ENCODE measurements around the gene UGT1A5. TPM values are rescaled to one million over a fixed set of nuclear protein-coding genes. Genes with fewer than 3 reads are reported as not detected.
"Not testable (repeated sequence)": the region's sequence is repeated elsewhere in the genome, so short reads cannot be mapped to it uniquely, and the experiment has no call there.

Gene UGT1A5
- total RNA-seq, 2 donors from 2014 or later, result not detected

- Mint-ChIP-seq H3K4me1 (ENCODE audit: low read depth) (no peaks in the 10 kb centered on the region), H3K27me3 (ENCODE audit: low read depth) (peaks cover 12% of the 10 kb centered on the region), H3K27ac (no peak overlapping the region), H3K9me3 (no peaks in the 10 kb centered on the region), H3K4me3 (no peak overlapping the region), H3K36me3 (ENCODE audit: insufficient read depth in 2 of 2) (no peaks in the 10 kb centered on the region)
- no peak for ATAC-seq (replicated peaks in 1 of 2)
- no peak for DNase-seq
These were observed 31.0 kb downstream of the UGT1A5 start for GRCh38 chr2:233743464-233744259.

GRCh38 chr2:233745073-233745755, 32.5 kb downstream of the UGT1A5 start:
- H3K4me3 Mint-ChIP-seq, result no peak overlapping the region
- peaks cover 14% of the 10 kb centered on the region for H3K27me3 Mint-ChIP-seq (ENCODE audit: low read depth)

GRCh38 chr2:233745838-233746237, 33.1 kb downstream of the UGT1A5 start:
- ATAC-seq (replicated peaks in 1 of 2); H3K36me3 Mint-ChIP-seq (ENCODE audit: insufficient read depth in 2 of 2); H3K4me1 Mint-ChIP-seq (ENCODE audit: low read depth); DNase-seq; H3K4me3 Mint-ChIP-seq; H3K27ac Mint-ChIP-seq; H3K9me3 Mint-ChIP-seq: not testable (repeated sequence)
- peaks cover 14% of the 10 kb centered on the region for H3K27me3 Mint-ChIP-seq (ENCODE audit: low read depth)

More at GRCh38 chr2:233745073-233745755, 32.5 kb downstream of the UGT1A5 start:
- H3K4me1 Mint-ChIP-seq (ENCODE audit: low read depth), result no peaks in the 10 kb centered on the region
- no peak overlapping the region for H3K27ac Mint-ChIP-seq
- ATAC-seq (replicated peaks in 1 of 2), result no peak
- H3K36me3 Mint-ChIP-seq (ENCODE audit: insufficient read depth in 2 of 2), result peaks cover 0 to 2% of the 10 kb centered on the region in 2 donors
- no peak for DNase-seq
- peaks cover 0 to 4% of the 10 kb centered on the region in 2 donors for H3K9me3 Mint-ChIP-seq

GRCh38 chr2:233746475-233747282, 34.0 kb downstream of the UGT1A5 start:
- H3K4me1 Mint-ChIP-seq (ENCODE audit: low read depth), result no peaks in the 10 kb centered on the region
- H3K36me3 Mint-ChIP-seq (ENCODE audit: insufficient read depth in 2 of 2), result peaks cover 1 to 4% of the 10 kb centered on the region in 2 donors
- H3K27ac Mint-ChIP-seq, result no peak overlapping the region
- DNase-seq (no peak), ATAC-seq (replicated peaks in 1 of 2) (no peak)
- peaks cover 4 to 5% of the 10 kb centered on the region in 2 donors for H3K9me3 Mint-ChIP-seq
- peaks cover 14% of the 10 kb centered on the region for H3K27me3 Mint-ChIP-seq (ENCODE audit: low read depth)
- no peak overlapping the region for H3K4me3 Mint-ChIP-seq

GRCh38 chr2:233747283-233747544, 34.5 kb downstream of the UGT1A5 start:
- peaks cover 4 to 5% of the 10 kb centered on the region in 2 donors for H3K9me3 Mint-ChIP-seq
- H3K36me3 Mint-ChIP-seq (ENCODE audit: insufficient read depth in 2 of 2), result peaks cover 1 to 4% of the 10 kb centered on the region in 2 donors
- H3K27ac Mint-ChIP-seq, result no peak overlapping the region
- H3K27me3 Mint-ChIP-seq (ENCODE audit: low read depth), result peaks cover 14% of the 10 kb centered on the region
- H3K4me3 Mint-ChIP-seq, result no peak overlapping the region
- no peak for DNase-seq
- no peaks in the 10 kb centered on the region for H3K4me1 Mint-ChIP-seq (ENCODE audit: low read depth)
- no peak for ATAC-seq (replicated peaks in 1 of 2)

- DNase-seq; H3K36me3 Mint-ChIP-seq (ENCODE audit: insufficient read depth in 2 of 2); H3K4me3 Mint-ChIP-seq; ATAC-seq (replicated peaks in 1 of 2); H3K9me3 Mint-ChIP-seq; H3K4me1 Mint-ChIP-seq (ENCODE audit: low read depth); H3K27ac Mint-ChIP-seq: not testable (repeated sequence)
- H3K27me3 Mint-ChIP-seq (ENCODE audit: low read depth), result peaks cover 20% of the 10 kb centered on the region
These were observed 38.0 kb downstream of the UGT1A5 start for GRCh38 chr2:233750689-233751088.

- not testable (repeated sequence) for H3K9me3 Mint-ChIP-seq; H3K4me3 Mint-ChIP-seq; H3K36me3 Mint-ChIP-seq (ENCODE audit: insufficient read depth in 2 of 2); H3K4me1 Mint-ChIP-seq (ENCODE audit: low read depth); H3K27ac Mint-ChIP-seq; DNase-seq; ATAC-seq (replicated peaks in 1 of 2)
- H3K27me3 Mint-ChIP-seq (ENCODE audit: low read depth), result peaks cover 20% of the 10 kb centered on the region
These were observed 38.7 kb downstream of the UGT1A5 start for GRCh38 chr2:233751212-233752009.

GRCh38 chr2:233754872-233755611, 42.3 kb downstream of the UGT1A5 start:
- no peaks in the 10 kb centered on the region for H3K4me1 Mint-ChIP-seq (ENCODE audit: low read depth)
- no peak overlapping the region for H3K4me3 Mint-ChIP-seq
- ATAC-seq (replicated peaks in 1 of 2) (no peak), DNase-seq (no peak)
- peaks cover 6% of the 10 kb centered on the region for H3K27me3 Mint-ChIP-seq (ENCODE audit: low read depth)
- no peak overlapping the region for H3K27ac Mint-ChIP-seq
- H3K9me3 Mint-ChIP-seq, result peaks cover 0 to 5% of the 10 kb centered on the region in 2 donors
- H3K36me3 Mint-ChIP-seq (ENCODE audit: insufficient read depth in 2 of 2), result peaks cover 1 to 4% of the 10 kb centered on the region in 2 donors

GRCh38 chr2:233756429-233757081, 43.8 kb downstream of the UGT1A5 start:
- ATAC-seq (replicated peaks in 1 of 2), result no peak
- H3K27ac Mint-ChIP-seq, result no peak overlapping the region
- H3K27me3 Mint-ChIP-seq (ENCODE audit: low read depth), result peaks cover 6% of the 10 kb centered on the region
- H3K36me3 Mint-ChIP-seq (ENCODE audit: insufficient read depth in 2 of 2), result peaks cover under 1 to 1% of the 10 kb centered on the region in 2 donors
- peaks cover 0 to under 1% of the 10 kb centered on the region in 2 donors for H3K9me3 Mint-ChIP-seq
- no peak overlapping the region for H3K4me3 Mint-ChIP-seq
- no peaks in the 10 kb centered on the region for H3K4me1 Mint-ChIP-seq (ENCODE audit: low read depth)
- DNase-seq, result no peak

GRCh38 chr2:233758141-233758540, 45.4 kb downstream of the UGT1A5 start:
- no peaks in the 10 kb centered on the region for H3K36me3 Mint-ChIP-seq (ENCODE audit: insufficient read depth in 2 of 2)
- no peaks in the 10 kb centered on the region for H3K4me1 Mint-ChIP-seq (ENCODE audit: low read depth)
- peaks cover under 1% of the 10 kb centered on the region for H3K27me3 Mint-ChIP-seq (ENCODE audit: low read depth)
- ATAC-seq (replicated peaks in 1 of 2) (no peak), DNase-seq (no peak)
- no peaks in the 10 kb centered on the region for H3K9me3 Mint-ChIP-seq
- H3K27ac Mint-ChIP-seq, result no peak overlapping the region
- no peak overlapping the region for H3K4me3 Mint-ChIP-seq

- ATAC-seq (replicated peaks in 1 of 2) (no peak), DNase-seq (no peak)
- Mint-ChIP-seq H3K4me1 (ENCODE audit: low read depth) (no peaks in the 10 kb centered on the region), H3K36me3 (ENCODE audit: insufficient read depth in 2 of 2) (no peaks in the 10 kb centered on the region), H3K27me3 (ENCODE audit: low read depth) (peaks cover 8% of the 10 kb centered on the region), H3K4me3 (no peak overlapping the region), H3K9me3 (no peaks in the 10 kb centered on the region), H3K27ac (no peak overlapping the region)
These were observed 46.1 kb downstream of the UGT1A5 start for GRCh38 chr2:233758849-233759248.

- ATAC-seq (replicated peaks in 1 of 2) (no peak), DNase-seq (no peak)
- Mint-ChIP-seq H3K4me1 (ENCODE audit: low read depth) (no peaks in the 10 kb centered on the region), H3K9me3 (no peaks in the 10 kb centered on the region), H3K36me3 (ENCODE audit: insufficient read depth in 2 of 2) (no peaks in the 10 kb centered on the region), H3K27me3 (ENCODE audit: low read depth) (peaks cover 17% of the 10 kb centered on the region), H3K4me3 (no peak within 1 kb of the TSS), H3K27ac (no peak within 1 kb of the TSS)
These were observed 47.3 kb downstream of the UGT1A5 start, which contains the start of gene UGT1A1 for GRCh38 chr2:233760043-233760442. TSS of gene UGT1A1 (plus strand) at chr2:233760270. CDS start at chr2:233760288, 18 bp downstream.
